HCT116 (cell line): ENCODE measurements around the gene TSSK6. TPM values are rescaled to one million over a fixed set of nuclear protein-coding genes. Genes with fewer than 3 reads are reported as not detected.

Experiments used
- ATAC-seq: fragments of 200-7000 bp; cut with Tn5 transposase; 2 replicates; pipeline ENCODE4 v1.9.1; 2020; ENCODE audit warnings: mild to moderate bottlenecking, moderate library complexity
- BruUV-seq: library from RNA; stranded (reverse); fragments of 400-500 nt; replicated peaks from 2 replicates; lab custom pipeline; 2021; lab: Mats Ljungman, UMichigan
- CTCF ChIA-PET: fragments of 300-600 bp; sonication (Branson Sonifier 250); formaldehyde crosslinking; loops from one replicate; lab custom pipeline; 2021; ENCODE audit warnings: antibody characterized with exemption; lab: Charles Lee
- POLR2A ChIA-PET: fragments of 300-600, 350-600 bp; sonication (Branson Sonifier 250); formaldehyde crosslinking; loops from one replicate; lab custom pipeline; 2021; ENCODE audit warnings: antibody characterized with exemption; lab: Charles Lee
- RAD21 ChIA-PET, 2 experiments: fragments of 300-600 bp; sonication (Branson Sonifier 250); formaldehyde crosslinking; loops; one replicate each; lab custom pipeline; 2023; ENCODE audit warnings: low total read pairs in 2 of 2; ENCODE audit not compliant: uncharacterized antibody in 2 of 2, unreplicated experiment in 2 of 2, low non-redundant PET in 1 of 2; lab: Charles Lee
- DNase-seq: peaks from one replicate; pipeline ENCODE4 v3.0.0-alpha.2; 2010; ENCODE audit warnings: low read depth, low spot score
- H2AFZ ChIP-seq: fragments of 200-600 bp; shearing (Covaris generic), sonication (generic); 2 replicates; pipeline ENCODE4 v1.6.1; 2017; ENCODE audit warnings: low read depth, mixed run types, mixed read lengths, antibody characterized with exemption, low read length; ENCODE audit not compliant: poor library complexity, severe bottlenecking
- H3K27ac ChIP-seq: 2 replicates; pipeline ENCODE4 v1.5.1; 2012; ENCODE audit warnings: low read depth, low read length
- H3K27me3 ChIP-seq: fragments of 200-600 bp; sonication (generic); 2 replicates; pipeline ENCODE4 v1.6.1; 2016; ENCODE audit warnings: mixed run types, low read length, mixed read lengths; ENCODE audit not compliant: insufficient read depth
- H3K36me3 ChIP-seq, 2 experiments: fragments of 200-500 bp in 1 of 2; fragments of 200-600 bp in 1 of 2; sonication (Bioruptor generic) in 1 of 2; sonication (generic) in 1 of 2; 2 replicates each; pipeline versions ENCODE4 v1.5.1 to v1.6.1; 2014 to 2016; ENCODE audit warnings: low read length in 2 of 2, inconsistent platforms in 1 of 2, mixed read lengths in 1 of 2, mixed run types in 1 of 2; ENCODE audit not compliant: insufficient read depth in 2 of 2, control insufficient read depth in 1 of 2
- H3K4me1 ChIP-seq, 2 experiments: fragments of 200-600 bp in 1 of 2; sonication (generic) in 1 of 2; 2 replicates each; pipeline versions ENCODE4 v1.5.1 to v1.6.1; 2012 to 2017; ENCODE audit warnings: low read length in 2 of 2, inconsistent platforms in 1 of 2, mild to moderate bottlenecking in 1 of 2, mixed read lengths in 1 of 2, mixed run types in 1 of 2, moderate library complexity in 1 of 2; ENCODE audit not compliant: insufficient read depth in 2 of 2, control insufficient read depth in 1 of 2
- H3K4me2 ChIP-seq: fragments of 200-600 bp; sonication (generic); 2 replicates; pipeline ENCODE4 v1.6.1; 2017; ENCODE audit warnings: mixed run types, low read length, mixed read lengths
- H3K4me3 ChIP-seq, 2 experiments: fragments of 200-600 bp in 1 of 2; sonication (generic) in 1 of 2; replicated peaks in 1 of 2; 2 replicates each; pipeline ENCODE4 v1.5.1; 2011 to 2016; ENCODE audit warnings: low read length in 2 of 2, control low read depth in 1 of 2, low read depth in 1 of 2, mild to moderate bottlenecking in 1 of 2, mixed read lengths in 1 of 2, mixed run types in 1 of 2
- H3K79me2 ChIP-seq: fragments of 200-600 bp; sonication (generic); 2 replicates; pipeline ENCODE4 v1.6.1; 2017; ENCODE audit warnings: mild to moderate bottlenecking, mixed run types, low read length, moderate library complexity, mixed read lengths; ENCODE audit not compliant: insufficient read depth
- H3K9ac ChIP-seq: fragments of 200-600 bp; sonication (generic); 2 replicates; pipeline ENCODE4 v1.6.1; 2016; ENCODE audit warnings: low read length, mixed read lengths
- H3K9me2 ChIP-seq: fragments of 200-600 bp; sonication (generic), shearing (Covaris generic); 2 replicates; pipeline ENCODE4 v1.6.1; 2017; ENCODE audit warnings: mixed run types, mild to moderate bottlenecking, moderate library complexity; ENCODE audit not compliant: insufficient read depth
- H3K9me3 ChIP-seq, 2 experiments: fragments of 200-500 bp in 1 of 2; fragments of 200-600 bp in 1 of 2; sonication (Bioruptor generic) in 1 of 2; sonication (generic) in 1 of 2; 2 replicates each; pipeline ENCODE4 v1.6.1; 2014 to 2017; ENCODE audit warnings: low read length in 2 of 2, mixed read lengths in 2 of 2, inconsistent platforms in 1 of 2, low read depth in 1 of 2, mild to moderate bottlenecking in 1 of 2, mixed run types in 1 of 2, moderate library complexity in 1 of 2; ENCODE audit not compliant: control insufficient read depth in 1 of 2, insufficient read depth in 1 of 2
- H4K20me1 ChIP-seq: fragments of 200-600 bp; sonication (generic), shearing (Covaris generic); 2 replicates; pipeline ENCODE4 v1.6.1; 2017; ENCODE audit warnings: mixed run types, mild to moderate bottlenecking, moderate library complexity; ENCODE audit not compliant: insufficient read depth
- CBX3 ChIP-seq: IDR thresholded peaks from 2 replicates; pipeline ENCODE4 v1.6.1; 2012; ENCODE audit warnings: low read depth
- CEBPB ChIP-seq: IDR thresholded peaks from 2 replicates; pipeline ENCODE4 v1.6.1; 2012; ENCODE audit warnings: low read depth
- CTCF ChIP-seq, 3 experiments: fragments of 200-600 bp in 1 of 3; sonication (generic) in 1 of 3; IDR thresholded peaks in 2 of 3; conservative IDR thresholded peaks in 1 of 3; 2 replicates each; pipeline ENCODE4 v1.5.1; 2012 to 2017; ENCODE audit warnings: low read depth in 2 of 3, low read length in 2 of 3, antibody characterized with exemption in 1 of 3, borderline replicate concordance in 1 of 3, control low read depth in 1 of 3, mild to moderate bottlenecking in 1 of 3, mixed read lengths in 1 of 3, mixed run types in 1 of 3, moderate library complexity in 1 of 3; ENCODE audit not compliant: insufficient read depth in 1 of 3
- EGR1 ChIP-seq: IDR thresholded peaks from 2 replicates; pipeline ENCODE4 v1.6.1; 2012; ENCODE audit warnings: low read depth
- ELF1 ChIP-seq: IDR thresholded peaks from 2 replicates; pipeline ENCODE4 v1.6.1; 2012; ENCODE audit warnings: low read depth, borderline replicate concordance
- JUND ChIP-seq: IDR thresholded peaks from 2 replicates; pipeline ENCODE4 v1.6.1; 2012
- MAX ChIP-seq: IDR thresholded peaks from 2 replicates; pipeline ENCODE4 v1.6.1; 2012
- RAD21 ChIP-seq: IDR thresholded peaks from 2 replicates; pipeline ENCODE4 v1.6.1; 2012; ENCODE audit warnings: low read depth, mild to moderate bottlenecking
- SP1 ChIP-seq: IDR thresholded peaks from 2 replicates; pipeline ENCODE4 v1.6.1; 2012; ENCODE audit warnings: low read depth
- TCF7L2 ChIP-seq: IDR thresholded peaks from 2 replicates; pipeline ENCODE4 v1.7.0; 2011; ENCODE audit warnings: borderline replicate concordance, inconsistent platforms; ENCODE audit not compliant: insufficient read depth, insufficient read length; ENCODE audit errors: extremely low read depth
- ZBTB33 ChIP-seq: IDR thresholded peaks from 2 replicates; pipeline ENCODE4 v1.6.1; 2011; ENCODE audit warnings: mild to moderate bottlenecking, low read length, moderate library complexity; ENCODE audit not compliant: insufficient replicate concordance; ENCODE audit errors: extremely low read depth
- ZNF274 ChIP-seq: fragments of 200-500 bp; sonication (Bioruptor generic); IDR thresholded peaks from 2 replicates; pipeline ENCODE4 v1.6.1; 2014; ENCODE audit warnings: mild to moderate bottlenecking, low read depth, low read length, inconsistent platforms
- intact Hi-C: fragments of 100-400 bp; cut with micrococcal nuclease; formaldehyde crosslinking; loops from 2 replicates; pipeline ENCODE4 v1.10.0; 2022
- total RNA-seq: library from RNA; stranded (reverse); gene quantifications from one replicate; pipeline ENCODE4 v1.2.1, GENCODE V29; 2021; ENCODE audit not compliant: unreplicated experiment
- TF ChIP-seq, protein P1 (sequence below): IDR thresholded peaks from 2 replicates; pipeline ENCODE4 v1.6.1; 2012
- TF ChIP-seq, protein P2 (sequence below): IDR thresholded peaks from 2 replicates; pipeline ENCODE4 v1.6.1; 2012; ENCODE audit warnings: low read depth

Gene TSSK6
- total RNA-seq, 1 experiment from 2014 or later, result 4.1 TPM

DNA sequence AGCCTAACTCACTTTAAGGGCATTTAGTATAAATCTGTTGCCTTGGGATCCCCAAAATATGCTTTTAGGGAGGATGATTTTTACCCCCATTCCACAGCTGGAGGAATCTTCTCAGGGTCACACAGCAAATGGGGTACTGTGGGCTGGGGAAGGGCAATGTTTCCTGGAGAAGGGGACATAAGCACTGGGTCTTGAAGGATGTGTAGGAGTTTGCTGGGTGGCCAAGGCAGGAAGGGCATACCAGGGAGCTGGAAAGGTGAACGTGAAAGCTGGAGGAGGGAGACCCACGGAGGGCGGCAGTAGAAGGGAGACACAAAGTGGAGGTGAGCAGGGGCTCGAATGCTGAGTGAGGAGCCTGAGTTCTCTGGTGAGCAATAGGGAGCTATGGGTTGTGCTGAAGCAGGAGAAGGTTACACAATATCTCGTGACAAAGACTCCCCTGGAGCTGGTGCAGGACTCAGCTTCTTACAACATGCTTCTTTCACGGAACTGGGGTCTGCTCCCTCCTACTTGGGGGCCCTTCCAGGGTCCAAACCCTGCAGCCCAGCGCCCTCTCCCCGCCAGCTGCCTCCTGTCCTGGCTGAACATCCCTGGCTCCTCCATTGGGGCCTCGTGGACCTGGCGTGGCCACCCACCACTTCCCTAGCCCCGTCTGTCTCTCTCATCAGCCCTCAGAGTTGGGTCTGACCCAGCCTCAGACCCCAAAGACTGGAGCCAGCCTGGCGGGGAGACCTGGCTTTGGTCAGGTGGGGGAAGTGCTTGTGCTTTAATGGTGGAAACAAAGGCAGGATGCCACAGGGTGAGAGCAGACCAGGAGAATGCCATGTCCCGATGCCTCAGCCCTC lies 33.8 kb upstream of the TSSK6 start (continued):
- TF ChIP-seq ZBTB33 (no peak), SP1 (no peak)

- intact Hi-C loops, result loop anchor here (10.0 kb wide), 1 partner anchor 227 kb away; no protein-coding TSS in a partner anchor
- Histone ChIP-seq H3K4me2 (no peak overlapping the region), H4K20me1 (no peaks in the 10 kb centered on the region), H3K79me2 (no peaks in the 10 kb centered on the region), H3K27me3 (no peaks in the 10 kb centered on the region), H3K4me1 (no peaks in the 10 kb centered on the region), H3K9me2 (no peaks in the 10 kb centered on the region), H3K9me3 (no peaks in the 10 kb centered on the region), H3K27ac (no peak overlapping the region), H2AFZ (no peak overlapping the region), H3K4me3 (no peak overlapping the region), H3K9ac (no peak overlapping the region), H3K36me3 (no peaks in the 10 kb centered on the region)
- ChIA-PET POLR2A (no interaction called here), CTCF (no interaction called here), RAD21 (no interaction called here)
- no peak for ATAC-seq
- DNase-seq, result no peak
- no TSS peak for BruUV-seq
- TF ChIP-seq ELF1 (no peak), SP1 (no peak), CTCF (IDR thresholded peaks at IDR 0.05 in 2 of 3, conservative IDR thresholded peaks at IDR 0.05 in 1 of 3; ENCODE audit: borderline replicate concordance in 1 of 3, insufficient read depth in 1 of 3, low read depth in 2 of 3, low read length in 2 of 3) (no peak), CEBPB (no peak), ZNF274 (no peak), MAX (no peak), EGR1 (no peak), TCF7L2 (no peak), JUND (no peak), RAD21 (no peak), CBX3 (no peak)
- TF ChIP-seq, protein P1, sequence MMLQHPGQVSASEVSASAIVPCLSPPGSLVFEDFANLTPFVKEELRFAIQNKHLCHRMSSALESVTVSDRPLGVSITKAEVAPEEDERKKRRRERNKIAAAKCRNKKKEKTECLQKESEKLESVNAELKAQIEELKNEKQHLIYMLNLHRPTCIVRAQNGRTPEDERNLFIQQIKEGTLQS, result no peak
- TF ChIP-seq, protein P2, sequence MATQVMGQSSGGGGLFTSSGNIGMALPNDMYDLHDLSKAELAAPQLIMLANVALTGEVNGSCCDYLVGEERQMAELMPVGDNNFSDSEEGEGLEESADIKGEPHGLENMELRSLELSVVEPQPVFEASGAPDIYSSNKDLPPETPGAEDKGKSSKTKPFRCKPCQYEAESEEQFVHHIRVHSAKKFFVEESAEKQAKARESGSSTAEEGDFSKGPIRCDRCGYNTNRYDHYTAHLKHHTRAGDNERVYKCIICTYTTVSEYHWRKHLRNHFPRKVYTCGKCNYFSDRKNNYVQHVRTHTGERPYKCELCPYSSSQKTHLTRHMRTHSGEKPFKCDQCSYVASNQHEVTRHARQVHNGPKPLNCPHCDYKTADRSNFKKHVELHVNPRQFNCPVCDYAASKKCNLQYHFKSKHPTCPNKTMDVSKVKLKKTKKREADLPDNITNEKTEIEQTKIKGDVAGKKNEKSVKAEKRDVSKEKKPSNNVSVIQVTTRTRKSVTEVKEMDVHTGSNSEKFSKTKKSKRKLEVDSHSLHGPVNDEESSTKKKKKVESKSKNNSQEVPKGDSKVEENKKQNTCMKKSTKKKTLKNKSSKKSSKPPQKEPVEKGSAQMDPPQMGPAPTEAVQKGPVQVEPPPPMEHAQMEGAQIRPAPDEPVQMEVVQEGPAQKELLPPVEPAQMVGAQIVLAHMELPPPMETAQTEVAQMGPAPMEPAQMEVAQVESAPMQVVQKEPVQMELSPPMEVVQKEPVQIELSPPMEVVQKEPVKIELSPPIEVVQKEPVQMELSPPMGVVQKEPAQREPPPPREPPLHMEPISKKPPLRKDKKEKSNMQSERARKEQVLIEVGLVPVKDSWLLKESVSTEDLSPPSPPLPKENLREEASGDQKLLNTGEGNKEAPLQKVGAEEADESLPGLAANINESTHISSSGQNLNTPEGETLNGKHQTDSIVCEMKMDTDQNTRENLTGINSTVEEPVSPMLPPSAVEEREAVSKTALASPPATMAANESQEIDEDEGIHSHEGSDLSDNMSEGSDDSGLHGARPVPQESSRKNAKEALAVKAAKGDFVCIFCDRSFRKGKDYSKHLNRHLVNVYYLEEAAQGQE, result no peak
These were observed 32.5 kb upstream of the TSSK6 start for GRCh38 chr19:19547674-19548336.
